ENCODE results near the gene NAALADL1. TPM values are rescaled to one million over a fixed set of nuclear protein-coding genes. Genes with fewer than 3 reads are reported as not detected.

The NAALADL1 gene
- total RNA-seq = 5.8 and 7.2 TPM in 2 replicates

GRCh38 chr11:65058419-65059054, at the start of gene NAALADL1:
Gene NAALADL1, minus strand, starts transcription at chr11:65058553. Its CDS starts 32 bp downstream, at chr11:65058521.

GRCh38 chr11:65095974-65096806, 37.8 kb upstream of the NAALADL1 start, which contains the start of gene VPS51:
Gene VPS51, plus strand, starts transcription at chr11:65096214. Its CDS starts 37 bp downstream, at chr11:65096251.

GRCh38 chr11:65083834-65084597, 25.7 kb upstream of the NAALADL1 start, which contains the start of the genes CDCA5 and ZFPL1:
Gene CDCA5, minus strand, starts transcription at chr11:65084040. Its CDS starts 62 bp downstream, at chr11:65083978.
Gene ZFPL1, plus strand, starts transcription at chr11:65084222. Its CDS starts 477 bp downstream, at chr11:65084699.

GRCh38 chr11:65040847-65041622, 17.3 kb downstream of the NAALADL1 start, which contains the start of gene SAC3D1:
Gene SAC3D1, plus strand, starts transcription at chr11:65041210. Its CDS starts 83 bp downstream, at chr11:65041293.

GRCh38 chr11:65027213-65028067, 30.9 kb downstream of the NAALADL1 start, which contains the start of gene SNX15:
Gene SNX15, plus strand, starts transcription at chr11:65027439. Its CDS starts 99 bp downstream, at chr11:65027538.

GRCh38 chr11:65013888-65014725, 44.2 kb downstream of the NAALADL1 start, which contains the start of gene ARL2:
Gene ARL2, plus strand, starts transcription at chr11:65014160. Its CDS starts 48 bp downstream, at chr11:65014208.

GRCh38 chr11:64996710-64997380, 61.5 kb downstream of the NAALADL1 start, which contains the start of gene BATF2:
Gene BATF2, minus strand, starts transcription at chr11:64996971. Its CDS starts 57 bp downstream, at chr11:64996914.

Other genes starting within 250 kb of the NAALADL1 start
- 10.9 and 24.8 TPM in 2 replicates for gene MEN1, start 248.0 kb downstream of the NAALADL1 start, total RNA-seq
- gene CDC42BPG, start 213.9 kb downstream of the NAALADL1 start, total RNA-seq = 7.5 and 35.9 TPM in 2 replicates
- 34.2 and 92.9 TPM in 2 replicates for gene EHD1, start 179.9 kb downstream of the NAALADL1 start, total RNA-seq
- 6.2 and 15.4 TPM in 2 replicates for gene ATG2A, start 141.3 kb downstream of the NAALADL1 start, total RNA-seq
- 16.4 and 19.4 TPM in 2 replicates for gene PPP2R5B, start 133.9 kb downstream of the NAALADL1 start, total RNA-seq
- gene GPHA2, start 122.7 kb downstream of the NAALADL1 start, total RNA-seq = not detected in 2 replicates
- gene MAJIN, start 86.4 kb downstream of the NAALADL1 start, total RNA-seq = not detected in 2 replicates
- gene BATF2, start 61.6 kb downstream of the NAALADL1 start, total RNA-seq = 0.34 and 0.57 TPM in 2 replicates
- gene ARL2, start 44.4 kb downstream of the NAALADL1 start, total RNA-seq = 60.5 and 67.8 TPM in 2 replicates
- gene SNX15, start 31.1 kb downstream of the NAALADL1 start, total RNA-seq = 14.6 and 19.8 TPM in 2 replicates
- gene SAC3D1, start 17.3 kb downstream of the NAALADL1 start, total RNA-seq = 10.1 and 12.0 TPM in 2 replicates
- gene CDCA5, start 25.5 kb upstream of the NAALADL1 start, total RNA-seq = under 0.01 and 0.14 TPM in 2 replicates
- gene ZFPL1, start 25.7 kb upstream of the NAALADL1 start, total RNA-seq = 41.0 and 64.6 TPM in 2 replicates
- 97.1 and 98.5 TPM in 2 replicates for gene VPS51, start 37.7 kb upstream of the NAALADL1 start, total RNA-seq
- 21.9 and 24.6 TPM in 2 replicates for gene TM7SF2, start 53.3 kb upstream of the NAALADL1 start, total RNA-seq
- gene ZNHIT2, start 59.1 kb upstream of the NAALADL1 start, total RNA-seq = 11.1 and 22.2 TPM in 2 replicates
- 177 and 362 TPM in 2 replicates for gene FAU, start 63.6 kb upstream of the NAALADL1 start, total RNA-seq
- 30.1 and 48.9 TPM in 2 replicates for gene MRPL49, start 63.8 kb upstream of the NAALADL1 start, total RNA-seq
- gene SYVN1, start 76.0 kb upstream of the NAALADL1 start, total RNA-seq = 24.9 and 39.7 TPM in 2 replicates
- not detected in 2 replicates for gene SPDYC, start 111.7 kb upstream of the NAALADL1 start, total RNA-seq
- 130 and 324 TPM in 2 replicates for gene CAPN1, start 123.4 kb upstream of the NAALADL1 start, total RNA-seq
- 1.0 and 3.6 TPM in 2 replicates for gene POLA2, start 203.4 kb upstream of the NAALADL1 start, total RNA-seq

Data from nasal cavity respiratory epithelium epithelial cell of viscerocranial mucosa (primary cell).